GM18868 (cell line): Measurements from ENCODE around the gene EXOC3L2.

Experiments
- ATAC-seq: cut with Tn5 transposase; IDR thresholded peaks from one replicate; pipeline ENCODE4 v1.9.1; 2021; ENCODE audit warnings: mild to moderate bottlenecking, moderate library complexity; ENCODE audit not compliant: unreplicated experiment

Gene EXOC3L2

GRCh38 chr19:45223879-45224278 lies 21.3 kb downstream of the EXOC3L2 start:
- ATAC-seq = no peak

GRCh38 chr19:45222724-45223123 lies 22.5 kb downstream of the EXOC3L2 start:
- no peak for ATAC-seq

GRCh38 chr19:45218911-45219743 lies 26.1 kb downstream of the EXOC3L2 start:
- ATAC-seq = no peak

- ATAC-seq = no peak
These were observed 26.8 kb downstream of the EXOC3L2 start for GRCh38 chr19:45218426-45218825.

GRCh38 chr19:45217957-45218334 lies 27.3 kb downstream of the EXOC3L2 start:
- no peak for ATAC-seq

- ATAC-seq = no peak
These were observed 27.8 kb downstream of the EXOC3L2 start for GRCh38 chr19:45217193-45217956.

- no peak for ATAC-seq
These were observed 28.5 kb downstream of the EXOC3L2 start for GRCh38 chr19:45216667-45217066.

GRCh38 chr19:45215391-45216191 lies 29.6 kb downstream of the EXOC3L2 start:
- ATAC-seq = no peak

- no peak for ATAC-seq
These were observed 32.2 kb downstream of the EXOC3L2 start for GRCh38 chr19:45213031-45213430.

GRCh38 chr19:45211751-45212381 lies 33.3 kb downstream of the EXOC3L2 start:
- no peak for ATAC-seq

GRCh38 chr19:45206328-45206727 lies 38.9 kb downstream of the EXOC3L2 start:
- no peak for ATAC-seq

GRCh38 chr19:45205810-45206209 lies 39.4 kb downstream of the EXOC3L2 start:
- ATAC-seq = no peak

GRCh38 chr19:45202637-45203036 lies 42.6 kb downstream of the EXOC3L2 start:
- ATAC-seq = no peak

GRCh38 chr19:45200568-45200967 lies 44.6 kb downstream of the EXOC3L2 start:
- no peak for ATAC-seq

- no peak for ATAC-seq
These were observed 49.4 kb downstream of the EXOC3L2 start for GRCh38 chr19:45195764-45196163.

GRCh38 chr19:45191375-45191774 lies 53.8 kb downstream of the EXOC3L2 start:
- no peak for ATAC-seq

GRCh38 chr19:45189971-45190370 lies 55.2 kb downstream of the EXOC3L2 start:
- ATAC-seq = no peak

- no peak for ATAC-seq
These were observed 57.6 kb downstream of the EXOC3L2 start for GRCh38 chr19:45187421-45188100.

- ATAC-seq = no peak
These were observed 58.5 kb downstream of the EXOC3L2 start for GRCh38 chr19:45186509-45187334.
